Endothelial cell of umbilical vein (primary cell): ENCODE measurements around the gene GRID1.

Experiments used
- EZH2 ChIP-seq: IDR thresholded peaks from 2 replicates; pipeline ENCODE4 v1.6.1; 2012; ENCODE audit warnings: borderline replicate concordance, low read depth, mild to moderate bottlenecking, moderate library complexity, low read length, inconsistent platforms; ENCODE audit not compliant: severe bottlenecking
- TF ChIP-seq, protein P1 (sequence below), 2 donors: IDR thresholded peaks; 1 replicate in 1 of 2; 2 replicates in 1 of 2; pipeline ENCODE4 v1.5.1; 2011; ENCODE audit warnings: low read length in 2 of 2, mild to moderate bottlenecking in 2 of 2, moderate library complexity in 2 of 2, control low read depth in 1 of 2, inconsistent platforms in 1 of 2, low read depth in 1 of 2; ENCODE audit not compliant: insufficient read depth in 1 of 2; ENCODE audit errors: extremely low read depth in 1 of 2

DNA sequence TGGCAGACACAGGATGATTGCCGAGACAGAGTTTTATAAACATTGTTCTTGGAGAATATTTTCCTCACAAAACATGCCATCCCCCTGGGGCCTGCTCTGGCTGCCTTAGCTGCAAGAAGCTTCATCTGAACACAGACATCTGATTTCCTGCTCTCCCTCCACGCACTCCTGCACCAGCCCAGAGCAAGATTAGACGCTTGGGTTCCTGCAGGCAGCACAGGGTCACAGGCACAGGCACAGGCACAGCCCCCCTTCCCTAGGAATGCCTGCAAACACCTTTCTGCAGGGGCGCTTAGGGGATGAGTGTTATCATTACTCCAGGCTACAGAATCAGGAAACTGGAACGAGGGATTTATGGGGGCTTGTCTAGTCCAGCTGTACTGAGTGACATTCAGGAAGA, 450.3 kb downstream of the GRID1 start:
- TF ChIP-seq, protein P1, sequence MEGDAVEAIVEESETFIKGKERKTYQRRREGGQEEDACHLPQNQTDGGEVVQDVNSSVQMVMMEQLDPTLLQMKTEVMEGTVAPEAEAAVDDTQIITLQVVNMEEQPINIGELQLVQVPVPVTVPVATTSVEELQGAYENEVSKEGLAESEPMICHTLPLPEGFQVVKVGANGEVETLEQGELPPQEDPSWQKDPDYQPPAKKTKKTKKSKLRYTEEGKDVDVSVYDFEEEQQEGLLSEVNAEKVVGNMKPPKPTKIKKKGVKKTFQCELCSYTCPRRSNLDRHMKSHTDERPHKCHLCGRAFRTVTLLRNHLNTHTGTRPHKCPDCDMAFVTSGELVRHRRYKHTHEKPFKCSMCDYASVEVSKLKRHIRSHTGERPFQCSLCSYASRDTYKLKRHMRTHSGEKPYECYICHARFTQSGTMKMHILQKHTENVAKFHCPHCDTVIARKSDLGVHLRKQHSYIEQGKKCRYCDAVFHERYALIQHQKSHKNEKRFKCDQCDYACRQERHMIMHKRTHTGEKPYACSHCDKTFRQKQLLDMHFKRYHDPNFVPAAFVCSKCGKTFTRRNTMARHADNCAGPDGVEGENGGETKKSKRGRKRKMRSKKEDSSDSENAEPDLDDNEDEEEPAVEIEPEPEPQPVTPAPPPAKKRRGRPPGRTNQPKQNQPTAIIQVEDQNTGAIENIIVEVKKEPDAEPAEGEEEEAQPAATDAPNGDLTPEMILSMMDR (IDR thresholded peaks at IDR 0.05; ENCODE audit: extremely low read depth in 1 of 2, insufficient read depth in 1 of 2, low read depth in 1 of 2, low read length in 2 of 2): no peak
- no peak for TF ChIP-seq EZH2
